HG02623 (cell line): ENCODE results near the gene PPM1D.
"Not testable (repeated sequence)": the region's sequence is repeated elsewhere in the genome, so short reads cannot be mapped to it uniquely, and the experiment has no call there.

ENCODE experiments used
- ATAC-seq: cut with Tn5 transposase; IDR thresholded peaks from one replicate; pipeline ENCODE4 v1.9.1; 2021; ENCODE audit warnings: moderate library complexity; ENCODE audit not compliant: unreplicated experiment

PPM1D gene

GRCh38 chr17:60593441-60594036, 6.5 kb upstream of the PPM1D start:
- not testable (repeated sequence) for ATAC-seq

DNA sequence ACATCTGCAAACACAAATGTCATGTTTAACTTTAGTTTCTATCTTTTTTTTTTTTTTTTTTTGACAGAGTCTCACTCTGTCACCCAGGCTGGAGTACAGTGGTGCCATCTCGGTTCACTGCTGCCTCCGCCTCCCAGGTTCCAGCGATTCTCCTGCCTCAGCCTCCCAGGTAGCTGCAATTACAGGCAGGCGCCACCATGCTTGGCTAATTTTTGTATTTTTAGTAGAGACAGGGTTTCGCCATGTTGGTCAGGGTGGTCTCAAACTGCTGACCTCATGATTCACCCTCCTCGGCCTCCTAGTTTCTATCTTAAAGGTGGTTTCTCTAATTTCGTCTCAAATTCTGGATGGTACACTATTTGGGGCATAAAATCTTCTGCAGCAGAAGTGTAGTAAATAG, 5.8 kb upstream of the PPM1D start:
- ATAC-seq, result not testable (repeated sequence)

- no peak for ATAC-seq
Measured at GRCh38 chr17:60594734-60595133, 5.3 kb upstream of the PPM1D start.

DNA sequence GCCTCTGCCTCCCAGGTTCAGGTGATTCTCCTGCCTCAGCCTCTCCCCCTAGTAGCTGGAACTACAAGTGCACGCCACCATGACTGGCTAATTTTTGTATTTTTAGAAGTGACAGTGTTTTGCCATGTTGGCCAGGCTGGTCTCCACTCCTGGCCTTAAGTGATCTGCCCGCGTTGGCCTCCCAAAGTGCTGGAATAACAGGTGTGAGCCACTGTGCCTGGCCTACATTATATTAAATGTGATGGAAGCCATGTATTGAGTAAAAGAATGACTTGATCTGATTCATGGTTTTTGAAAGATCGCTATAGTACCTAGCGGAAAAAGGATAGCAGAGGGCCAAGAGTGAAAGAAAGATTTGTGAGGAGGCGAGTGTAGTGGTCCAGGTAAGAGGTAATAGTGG, 2.7 kb upstream of the PPM1D start:
- ATAC-seq, result no peak

DNA sequence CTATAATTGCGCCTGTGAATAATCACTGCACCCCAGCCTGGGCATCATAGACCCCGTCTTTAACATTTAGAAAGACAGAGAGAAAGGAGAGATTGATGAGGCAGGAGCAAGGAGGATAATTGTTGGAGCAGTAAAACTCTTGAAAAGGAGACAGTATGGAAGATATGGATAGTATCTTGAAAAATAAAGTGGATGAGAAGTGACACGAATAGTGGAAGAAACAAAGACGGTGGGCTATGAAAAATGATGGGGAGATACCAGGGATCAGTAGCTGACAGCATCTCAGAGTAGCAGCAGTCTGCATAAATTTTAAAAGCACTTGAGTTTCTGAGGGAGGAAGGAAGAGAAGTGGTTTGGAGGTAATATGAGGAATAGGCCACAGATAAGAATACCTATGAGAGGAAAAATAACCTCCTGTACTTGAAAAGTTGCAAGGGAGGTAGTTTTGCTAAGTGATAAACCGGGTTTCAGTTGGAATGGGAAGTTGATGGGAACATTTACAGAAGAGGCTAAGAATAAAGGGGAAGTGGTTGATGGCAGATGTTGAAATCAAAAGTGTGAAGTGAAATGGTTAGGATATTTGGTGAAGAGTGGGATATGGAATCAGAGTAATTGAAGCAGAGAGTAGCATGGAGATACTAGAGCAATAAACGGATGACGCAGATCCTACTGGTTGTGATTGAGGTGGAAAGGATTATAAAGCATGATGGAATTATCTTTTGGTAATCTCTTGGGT, 1.8 kb upstream of the PPM1D start:
- ATAC-seq, result no peak

GRCh38 chr17:60599220-60599619, 773 bp upstream of the PPM1D start:
- peak; percentile 18 for ATAC-seq

DNA sequence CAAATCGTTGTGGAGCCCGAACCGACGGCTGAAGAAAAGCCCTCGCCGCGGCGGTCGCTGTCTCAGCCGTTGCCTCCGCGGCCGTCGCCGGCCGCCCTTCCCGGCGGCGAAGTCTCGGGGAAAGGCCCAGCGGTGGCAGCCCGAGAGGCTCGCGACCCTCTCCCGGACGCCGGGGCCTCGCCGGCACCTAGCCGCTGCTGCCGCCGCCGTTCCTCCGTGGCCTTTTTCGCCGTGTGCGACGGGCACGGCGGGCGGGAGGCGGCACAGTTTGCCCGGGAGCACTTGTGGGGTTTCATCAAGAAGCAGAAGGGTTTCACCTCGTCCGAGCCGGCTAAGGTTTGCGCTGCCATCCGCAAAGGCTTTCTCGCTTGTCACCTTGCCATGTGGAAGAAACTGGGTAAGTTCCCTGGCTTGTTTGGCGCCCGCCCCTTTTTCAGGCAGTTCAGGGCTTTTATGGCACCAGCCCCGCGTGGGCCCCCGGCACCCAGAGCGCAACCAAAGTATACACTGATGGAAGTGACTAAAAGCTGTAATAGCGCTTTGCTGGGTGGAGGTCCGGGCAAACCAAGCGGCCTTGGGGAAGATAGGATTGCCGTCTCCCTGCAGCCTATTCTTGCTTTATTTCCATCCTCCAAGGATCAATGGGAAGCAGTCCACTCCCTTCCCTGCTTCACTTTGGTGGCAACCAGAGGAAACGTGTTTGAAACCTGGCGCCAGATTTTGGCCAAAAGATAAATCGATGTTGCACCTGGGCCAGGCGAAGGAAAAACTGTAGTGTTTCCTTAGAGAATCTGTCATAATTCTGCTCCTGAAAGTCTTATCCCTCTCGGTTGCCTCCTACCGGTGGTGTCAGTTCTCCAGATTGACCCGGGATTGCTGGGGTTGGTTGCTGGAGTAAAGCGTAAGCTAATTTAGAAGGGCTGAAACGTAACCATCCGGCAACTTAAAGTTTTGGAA, 775 bp downstream of the PPM1D start:
- peak; percentile 9 for ATAC-seq

DNA sequence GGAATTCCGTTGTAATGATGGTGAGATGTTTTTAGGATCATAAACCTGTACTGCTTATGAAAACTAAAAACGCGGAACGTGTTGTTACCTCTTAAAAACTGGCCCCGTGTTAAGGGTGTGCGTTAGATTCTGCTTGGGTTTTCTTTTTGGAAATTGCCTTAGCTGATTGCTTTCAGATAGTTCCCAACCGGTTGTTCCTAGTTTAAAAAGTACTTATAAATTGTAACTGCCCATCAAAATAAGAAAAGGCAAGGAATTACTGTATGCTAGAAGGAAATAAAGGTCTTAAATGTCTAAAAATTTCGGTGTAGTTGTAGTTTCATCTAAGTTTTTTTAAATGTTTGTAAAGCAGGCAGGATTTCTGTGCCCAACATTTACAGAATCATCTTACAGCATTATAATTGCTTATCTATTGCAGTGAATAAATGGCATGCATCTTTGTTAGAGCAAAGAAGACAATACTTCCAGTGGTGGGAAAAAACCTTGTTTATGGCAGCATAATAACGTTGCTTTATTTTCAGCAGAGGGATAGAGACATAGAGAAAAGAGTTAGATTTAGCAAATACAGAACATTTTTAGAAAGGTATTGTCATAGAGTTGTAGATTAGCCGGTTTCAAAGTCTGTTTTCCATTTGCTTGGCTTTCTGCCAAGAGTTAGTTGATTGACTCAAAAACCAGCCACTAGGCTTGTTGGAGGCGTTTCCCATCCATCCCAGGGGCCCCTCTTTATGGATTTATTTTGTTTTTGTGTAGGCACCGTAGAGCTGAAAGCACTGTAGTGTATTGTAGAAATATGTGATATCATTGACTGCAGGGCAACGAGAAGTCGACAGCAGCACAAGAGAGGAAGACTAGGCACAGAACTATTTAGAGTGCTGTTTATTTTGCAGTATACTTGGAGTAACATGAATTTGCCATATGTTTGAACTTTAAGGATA, 1.7 kb downstream of the PPM1D start:
- ATAC-seq, result no peak

GRCh38 chr17:60602385-60602742, 2.4 kb downstream of the PPM1D start:
- no peak for ATAC-seq

GRCh38 chr17:60602871-60603270, 2.9 kb downstream of the PPM1D start:
- ATAC-seq, result no peak

DNA sequence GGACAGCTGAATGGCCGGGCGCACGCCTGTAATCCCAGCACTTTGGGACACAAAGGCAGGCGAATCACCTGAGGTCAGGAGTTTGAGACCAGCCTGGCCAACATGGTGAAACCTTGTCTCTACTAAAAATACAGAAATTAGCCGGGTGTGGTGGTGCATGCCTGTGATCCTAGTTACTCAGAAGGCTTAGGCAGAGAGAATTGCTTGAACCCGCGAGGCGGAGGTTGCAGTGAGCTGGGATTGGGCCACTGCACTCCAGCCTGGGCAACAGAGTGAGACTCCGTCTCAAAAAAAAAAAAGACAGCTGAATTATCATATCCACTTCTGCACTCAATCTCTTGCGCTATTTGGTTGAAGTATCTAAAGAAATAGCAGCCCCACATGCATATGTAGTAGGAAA, 3.5 kb downstream of the PPM1D start:
- not testable (repeated sequence) for ATAC-seq

GRCh38 chr17:60604686-60605334, 4.8 kb downstream of the PPM1D start:
- ATAC-seq, result no peak

GRCh38 chr17:60606036-60606435, 6.0 kb downstream of the PPM1D start:
- no peak for ATAC-seq

DNA sequence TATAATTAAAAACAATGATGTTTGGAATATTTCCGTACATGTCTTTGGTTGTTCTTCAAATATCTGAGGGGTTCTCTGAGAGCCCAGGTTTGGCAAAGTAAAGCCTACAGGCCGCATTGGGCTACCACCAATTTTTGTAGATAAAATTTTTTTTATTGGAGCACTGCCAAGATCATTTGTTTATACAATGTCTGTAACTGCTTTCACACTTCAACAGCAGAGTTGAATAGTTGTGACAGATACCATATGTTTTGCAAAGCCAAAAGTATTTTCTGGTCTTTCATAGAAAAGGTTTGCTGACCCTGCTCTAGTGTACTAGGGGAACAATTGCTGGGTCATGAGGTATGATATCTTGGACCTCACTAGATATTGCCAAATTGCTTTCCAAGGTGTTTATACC, 10.5 kb downstream of the PPM1D start:
- ATAC-seq, result no peak

GRCh38 chr17:60611321-60611720, 11.3 kb downstream of the PPM1D start:
- not testable (repeated sequence) for ATAC-seq

DNA sequence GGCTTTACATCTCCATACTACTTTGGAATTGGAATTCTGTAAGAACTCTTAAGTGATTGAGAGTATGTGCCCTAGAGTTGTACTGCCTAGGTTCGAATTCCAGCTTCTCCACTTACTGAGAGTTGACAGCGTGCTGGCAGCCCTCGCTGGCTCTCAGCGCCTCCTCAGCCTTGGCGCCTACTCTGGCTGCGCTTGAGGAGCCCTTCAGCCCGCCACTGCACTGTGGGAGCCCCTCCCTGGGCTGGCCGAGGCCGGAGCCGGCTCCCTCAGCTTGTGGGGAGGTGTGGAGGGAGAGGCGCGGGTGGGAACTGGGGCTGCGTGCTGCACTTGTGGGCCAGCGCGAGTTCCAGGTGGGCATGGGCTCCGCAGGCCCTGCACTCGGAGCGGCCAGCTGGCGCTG, 13.3 kb downstream of the PPM1D start:
- ATAC-seq, result no peak

GRCh38 chr17:60613796-60614195, 13.8 kb downstream of the PPM1D start:
- not testable (repeated sequence) for ATAC-seq

- not testable (repeated sequence) for ATAC-seq
Measured at GRCh38 chr17:60614247-60614646, 14.3 kb downstream of the PPM1D start.

GRCh38 chr17:60615108-60615507, 15.1 kb downstream of the PPM1D start:
- no peak for ATAC-seq

DNA sequence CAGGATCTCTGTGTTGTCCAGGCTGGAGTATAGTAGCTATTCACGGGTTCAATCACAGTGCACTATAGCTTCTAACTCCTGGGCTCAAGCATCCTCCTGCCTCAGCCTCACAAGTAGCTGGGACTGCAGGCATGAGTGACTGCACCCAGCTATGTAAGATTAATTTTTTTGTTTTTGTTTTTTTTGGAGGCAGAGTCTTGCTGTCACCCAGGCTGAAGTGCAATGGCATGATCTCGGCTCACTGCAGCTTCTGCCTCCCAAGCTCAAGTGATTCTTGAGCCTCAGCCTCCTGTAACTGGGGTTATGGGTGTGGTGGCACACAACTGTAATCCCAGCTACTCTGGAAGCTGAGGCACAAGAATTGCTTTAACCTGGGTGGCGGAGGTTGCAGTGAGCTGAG, 15.8 kb downstream of the PPM1D start:
- no peak for ATAC-seq
